K562 (cell line): ENCODE data around the gene ATXN1. TPM values are rescaled to one million over a fixed set of nuclear protein-coding genes. Genes with fewer than 3 reads are reported as not detected.

ENCODE experiments used
- ATAC-seq: fragments of 200-7000 bp; cut with Tn5 transposase; 3 replicates; pipeline ENCODE4 v1.9.1; 2020; ENCODE audit warnings: moderate library complexity
- BruUV-seq: library from RNA; stranded (reverse); fragments of 400-500 nt; replicated peaks from 2 replicates; lab custom pipeline; 2021; lab: Mats Ljungman, UMichigan
- CTCF ChIA-PET: fragments of 300-600 bp; formaldehyde crosslinking; extraction: SDS; loops from one replicate; lab custom pipeline; 2021; ENCODE audit warnings: low intra/inter-chr PET ratio; lab: Yijun Ruan, JAX
- POLR2A ChIA-PET: fragments of 300-600, 350-650 bp; sonication (Branson Sonifier 250); formaldehyde crosslinking; extraction: SDS; loops from one replicate; lab custom pipeline; 2021; ENCODE audit warnings: antibody characterized with exemption, inconsistent platforms; lab: Yijun Ruan, JAX
- DNase-seq, 4 experiments: peaks; one replicate each; pipeline versions ENCODE4 v3.0.0 to v3.0.0-alpha.2; 2011 to 2018; ENCODE audit warnings: low spot score in 3 of 4, mixed read lengths in 3 of 4; ENCODE audit errors: extremely low read depth in 1 of 4
- FAIRE-seq: peaks from 2 replicates; lab custom pipeline; 2011; peaks lifted over from hg19 to GRCh38; lab: Jason Lieb, UNC
- H2AFZ ChIP-seq: 2 replicates; pipeline ENCODE4 v1.6.0; 2011; ENCODE audit warnings: low read depth, low read length, control low read depth, inconsistent platforms
- H3K27ac ChIP-seq: fragments of 200-600 bp; 3 replicates; pipeline ENCODE4 v1.8.0; 2011; ENCODE audit warnings: low read depth, mild to moderate bottlenecking, control low read depth, inconsistent platforms, low read length, moderate library complexity, mixed read lengths; ENCODE audit errors: extremely low read depth
- H3K27me3 ChIP-seq, 2 experiments: fragments of 300-600 bp in 1 of 2; 2 replicates in 1 of 2; 3 replicates in 1 of 2; pipeline versions ENCODE4 v1.6.0 to v1.8.0; 2011; ENCODE audit warnings: inconsistent platforms in 2 of 2, low read length in 2 of 2, mild to moderate bottlenecking in 1 of 2, mixed read lengths in 1 of 2, moderate library complexity in 1 of 2; ENCODE audit not compliant: control insufficient read depth in 2 of 2, insufficient read depth in 2 of 2
- H3K36me3 ChIP-seq: fragments of 300-600 bp; 3 replicates; pipeline ENCODE4 v1.8.0; 2011; ENCODE audit warnings: mild to moderate bottlenecking, low read length, inconsistent platforms; ENCODE audit not compliant: control insufficient read depth, insufficient read depth
- H3K4me1 ChIP-seq, 2 experiments: fragments of 200-600 bp in 1 of 2; replicated peaks in 1 of 2; 2 replicates in 1 of 2; 3 replicates in 1 of 2; pipeline versions ENCODE4 v1.5.1 to v1.8.0; 2011; ENCODE audit warnings: inconsistent platforms in 2 of 2, low read length in 2 of 2, mild to moderate bottlenecking in 1 of 2, mixed read lengths in 1 of 2, moderate library complexity in 1 of 2; ENCODE audit not compliant: control insufficient read depth in 2 of 2, insufficient read depth in 2 of 2
- H3K4me2 ChIP-seq: 2 replicates; pipeline ENCODE4 v1.6.1; 2011; ENCODE audit warnings: low read length, control low read depth, inconsistent platforms, mixed read lengths; ENCODE audit not compliant: insufficient read depth
- H3K4me3 ChIP-seq: fragments of 200-600 bp; sonication (generic), shearing (Covaris generic); 2 replicates; pipeline ENCODE4 v1.5.1; 2016; ENCODE audit warnings: control low read depth, inconsistent platforms
- H3K79me2 ChIP-seq: fragments of 200-600 bp; 3 replicates; pipeline ENCODE4 v1.8.0; 2011; ENCODE audit warnings: low read length, inconsistent platforms; ENCODE audit not compliant: control insufficient read depth, insufficient read depth
- H3K9ac ChIP-seq, 2 experiments: 2 replicates each; pipeline versions ENCODE4 v1.6.0 to v1.6.1; 2011; ENCODE audit warnings: low read depth in 2 of 2, low read length in 2 of 2, control low read depth in 1 of 2, inconsistent platforms in 1 of 2, mild to moderate bottlenecking in 1 of 2, mixed read lengths in 1 of 2; ENCODE audit not compliant: insufficient read depth in 1 of 2
- H3K9me1 ChIP-seq: one replicate; pipeline ENCODE4 v1.6.0; 2011; ENCODE audit warnings: inconsistent platforms, mild to moderate bottlenecking, low read length, moderate library complexity; ENCODE audit not compliant: control insufficient read depth, insufficient read depth
- H3K9me3 ChIP-seq: replicated peaks from 2 replicates; pipeline ENCODE4 v1.5.1; 2011; ENCODE audit warnings: low read depth, low read length, inconsistent platforms; ENCODE audit not compliant: control insufficient read depth, insufficient read depth
- H4K20me1 ChIP-seq: replicated peaks from 2 replicates; pipeline ENCODE4 v1.6.1; 2011; ENCODE audit warnings: low read length, inconsistent platforms, mixed read lengths; ENCODE audit not compliant: control insufficient read depth, insufficient read depth
- FOXJ3 ChIP-seq: sonication (generic); formaldehyde crosslinking; IDR thresholded peaks from 2 replicates; pipeline ENCODE4 v1.4.0; 2020; ENCODE audit warnings: mild to moderate bottlenecking, missing genetic modification reagents
- FOXP1 ChIP-seq: sonication (generic); formaldehyde crosslinking; IDR thresholded peaks from 2 replicates; pipeline ENCODE4 v1.8.0; 2022; ENCODE audit warnings: mild to moderate bottlenecking, missing genetic modification reagents
- GTF2A2 ChIP-seq: IDR thresholded peaks from 2 replicates; pipeline ENCODE4 v1.6.1; 2016; ENCODE audit warnings: mild to moderate bottlenecking, missing genetic modification characterization, missing compliant biosample characterization
- POLR2AphosphoS2 ChIP-seq: IDR thresholded peaks from 2 replicates; pipeline ENCODE4 v1.6.1; 2012; ENCODE audit warnings: low read length, improper control_type of control experiment
- SMAD4 ChIP-seq: fragments of 250-450 bp; sonication (Bioruptor Pico); conservative IDR thresholded peaks from 2 replicates; pipeline ENCODE4 v1.8.0; 2021; ENCODE audit warnings: inconsistent platforms, mild to moderate bottlenecking, moderate library complexity
- WHSC1 ChIP-seq: IDR thresholded peaks from one replicate; pipeline ENCODE4 v1.6.1; 2012; ENCODE audit warnings: low read length, control low read depth, inconsistent platforms
- ZC3H11A ChIP-seq: IDR thresholded peaks from 2 replicates; pipeline ENCODE4 v1.6.1; 2012; ENCODE audit warnings: low read depth, low read length, improper control_type of control experiment
- WGBS: fragments of 100-300 bp; shearing (Covaris generic); methylation state at CpG from one replicate; pipeline ENCODE4 v1.1.6; 2016; ENCODE audit warnings: low coverage, mixed read lengths; ENCODE audit not compliant: insufficient coverage; ENCODE audit errors: missing lambda C conversion rate; 5-methylcytosine and 5-hydroxymethylcytosine counted together
- in situ Hi-C: fragments of 300-500 bp; cut with MboI; formaldehyde crosslinking; loops from 4 replicates; pipeline ENCODE4 v1.15.0; 2018; ENCODE audit warnings: inconsistent platforms, mixed read lengths
- intact Hi-C: fragments of 100-400 bp; cut with micrococcal nuclease; formaldehyde crosslinking; loops from 2 replicates; pipeline ENCODE4 v1.14.2; 2022
- polyA plus RNA-seq, 8 experiments: library from polyadenylated mRNA; depleted of rRNA in 4 of 8; stranded (reverse) in 5 of 8; unstranded in 3 of 8; fragments of >200 nt; fragmentation: Nextera tagmentation in 2 of 8; fragmentation: Illumina TruSeq in 1 of 8; extraction: Ambion mirVana in 2 of 8; extraction: Trizol in 1 of 8; gene quantifications; 2 replicates each; pipeline versions ENCODE4 v1.2.1 to v1.2.3, GENCODE V29; 2011 to 2014; ENCODE audit warnings: inconsistent platforms in 1 of 8, missing spikeins in 1 of 8
- total RNA-seq, 7 experiments: library from RNA; depleted of rRNA in 6 of 7; stranded (reverse); fragments of >200 nt in 6 of 7; fragmentation: Illumina TruSeq in 2 of 7; extraction: Trizol in 2 of 7; gene quantifications; 2 replicates each; pipeline versions ENCODE4 v1.2.1 to v1.2.3, GENCODE V29; 2011 to 2021; ENCODE audit warnings: low replicate concordance in 1 of 7

ATXN1 gene
- total and polyA plus RNA-seq, 9 of the 15 experiments (the other 6 are each of a cell fraction or from before 2014, with no cell fraction given) = under 0.01 to 1.2 (median 0.58) TPM

DNA sequence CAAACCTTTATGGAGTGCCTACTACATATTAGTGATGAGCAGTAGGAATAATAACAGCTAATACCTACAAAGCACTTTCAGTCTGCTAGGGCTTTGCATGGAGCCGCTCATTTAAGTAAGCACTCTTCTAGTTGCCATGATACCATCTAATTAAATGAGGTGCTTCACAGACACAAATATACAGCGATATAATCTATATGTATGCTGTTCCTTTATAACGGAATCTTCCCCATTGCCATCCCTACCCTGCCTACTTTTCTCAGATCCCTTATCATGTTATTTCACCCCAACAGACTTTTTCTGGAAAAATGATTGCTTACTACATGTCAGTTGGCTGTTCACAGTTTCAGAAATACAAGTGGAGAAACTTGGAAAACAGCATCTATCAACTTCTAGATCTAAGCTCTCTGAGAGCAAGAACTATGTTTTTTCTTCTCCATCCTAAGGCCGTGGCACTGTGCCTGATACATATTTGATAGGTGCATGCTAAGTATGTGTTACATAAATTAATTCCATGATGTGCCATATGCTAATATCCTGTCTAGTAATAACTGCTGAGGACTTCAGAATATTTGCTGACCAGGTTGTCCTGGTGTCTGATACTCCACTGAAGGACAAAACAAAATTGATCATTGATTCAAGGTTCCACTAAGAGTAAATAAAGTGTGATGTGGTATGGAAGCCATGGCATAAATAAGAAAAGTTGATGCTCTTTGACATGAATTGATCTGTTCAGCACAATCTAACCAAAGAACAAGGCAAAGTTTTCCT, 398.3 kb downstream of the ATXN1 start:
- H3K4me1 ChIP-seq = peaks cover 0 to 7% of the 10 kb centered on the region in 2 experiments; a peak in 1 of 5 replicates
- TF ChIP-seq ZC3H11A (no peak), POLR2AphosphoS2 (no peak), FOXP1 (CRISPR knock-in tag) (no peak), GTF2A2 (tag) (no peak), FOXJ3 (CRISPR knock-in tag) (no peak)
- 0% methylated on average over 4 of the region's 4 CpGs for WGBS

DNA sequence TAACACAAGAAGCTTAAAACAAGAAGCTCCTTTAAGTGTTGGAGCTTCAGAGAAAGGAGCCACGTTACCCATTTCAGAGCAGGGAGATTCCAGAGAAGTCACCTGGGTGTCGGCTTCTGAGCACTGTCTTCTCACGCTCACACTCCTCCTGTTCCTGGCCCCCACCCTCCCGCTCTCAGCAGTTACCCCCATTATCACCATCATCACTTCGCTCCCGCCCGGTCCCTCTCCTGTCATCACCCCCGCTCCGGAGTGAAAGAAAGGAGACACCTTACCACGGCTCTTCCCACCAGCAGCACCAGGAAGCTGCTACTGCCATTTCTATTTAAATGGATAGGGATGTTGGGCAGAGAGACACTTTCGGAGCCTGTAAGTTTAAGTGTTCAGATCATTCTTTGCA, 399.0 kb downstream of the ATXN1 start:
- Histone ChIP-seq H3K9me3 (no peaks in the 10 kb centered on the region), H3K36me3 (no peaks in the 10 kb centered on the region), H2AFZ (no peak overlapping the region), H3K4me3 (no peak overlapping the region), H4K20me1 (no peaks in the 10 kb centered on the region), H3K4me2 (no peak overlapping the region), H3K79me2 (no peaks in the 10 kb centered on the region), H3K9me1 (no peaks in the 10 kb centered on the region), H3K27ac (no peak overlapping the region), H3K4me1 (peaks cover 0 to 7% of the 10 kb centered on the region in 2 experiments; a peak in 1 of 5 replicates), H3K9ac (no peak overlapping the region), H3K27me3 (peaks cover 59 to 60% of the 10 kb centered on the region in 2 experiments)
- CTCF ChIA-PET = no interaction called here
- in situ Hi-C loops (no loop called here), intact Hi-C loops (no loop called here)
- ATAC-seq (peak; percentile 18; the same call in 2 of the 3 replicates), DNase-seq (no peak), FAIRE-seq (no peak)
- no TSS peak for BruUV-seq
- TF ChIP-seq SMAD4 (CRISPR knock-in tag) = no peak
- no peak for TF ChIP-seq WHSC1
- under 1% methylated on average over 11 of the region's 11 CpGs for WGBS
- POLR2A ChIA-PET = interaction anchor here (1.0 to 1.1 kb wide), 2 partner anchors 10 to 13 kb away, joined by 3 to 6 read pairs; no protein-coding TSS in a partner anchor

More for the DNA sequence above, 398.3 kb downstream of the ATXN1 start:
- no peaks in the 10 kb centered on the region for H3K36me3 ChIP-seq
- intact Hi-C loops (no loop called here), in situ Hi-C loops (no loop called here)
- no TSS peak for BruUV-seq
- H3K27ac ChIP-seq = no peak overlapping the region
- H2AFZ ChIP-seq = no peak overlapping the region
- ChIA-PET POLR2A (no interaction called here), CTCF (no interaction called here)
- no peak for ATAC-seq
- no peak overlapping the region for H3K4me3 ChIP-seq
- no peak for DNase-seq
- H3K9me3 ChIP-seq = no peaks in the 10 kb centered on the region
- H4K20me1 ChIP-seq = no peaks in the 10 kb centered on the region
- H3K27me3 ChIP-seq = peaks cover 58 to 59% of the 10 kb centered on the region in 2 experiments
- FAIRE-seq = peak; percentile 6
- H3K4me2 ChIP-seq = no peak overlapping the region
- H3K79me2 ChIP-seq = no peaks in the 10 kb centered on the region
- no peaks in the 10 kb centered on the region for H3K9me1 ChIP-seq
- H3K9ac ChIP-seq = no peak overlapping the region
